ENCODE data around the gene CAMK1D.
"Not testable (repeated sequence)": the region's sequence is repeated elsewhere in the genome, so short reads cannot be mapped to it uniquely, and the experiment has no call there.

CAMK1D gene

GRCh38 chr10:12849319-12850181, 500.2 kb downstream of the CAMK1D start:
- H3K4me1 ChIP-seq (ENCODE audit: low read depth, poor library complexity, severe bottlenecking), result no peaks in the 10 kb centered on the region
- H3K4me2 ChIP-seq, result no peak overlapping the region
- no peak for TF ChIP-seq CTCF (conservative IDR thresholded peaks at IDR 0.05; ENCODE audit: low read depth, low read length)
- H4K20me1 ChIP-seq (ENCODE audit: insufficient read depth), result no peaks in the 10 kb centered on the region
- H3K9ac ChIP-seq, result no peak overlapping the region
- no peak overlapping the region for H3K27ac ChIP-seq
- H3K4me3 ChIP-seq (IDR thresholded peaks at IDR 0.05; ENCODE audit: insufficient read depth, low read depth, low read length), result no peak overlapping the region
- H3K27me3 ChIP-seq (ENCODE audit: insufficient read depth, low read depth), result no peaks in the 10 kb centered on the region
- no peaks in the 10 kb centered on the region for H3K79me2 ChIP-seq (ENCODE audit: insufficient read depth, low read depth)
- no peaks in the 10 kb centered on the region for H3K36me3 ChIP-seq (ENCODE audit: insufficient read depth)
- no peak overlapping the region for H2AFZ ChIP-seq (ENCODE audit: low read depth)

GRCh38 chr10:12852687-12853086, 503.3 kb downstream of the CAMK1D start:
- TF ChIP-seq CTCF (conservative IDR thresholded peaks at IDR 0.05; ENCODE audit: low read depth, low read length), result no peak
- Histone ChIP-seq H3K9ac (no peak overlapping the region), H3K4me2 (no peak overlapping the region), H3K79me2 (ENCODE audit: insufficient read depth, low read depth) (no peaks in the 10 kb centered on the region), H3K4me3 (IDR thresholded peaks at IDR 0.05; ENCODE audit: insufficient read depth, low read depth, low read length) (no peak overlapping the region), H3K27ac (no peak overlapping the region), H4K20me1 (ENCODE audit: insufficient read depth) (no peaks in the 10 kb centered on the region), H3K4me1 (ENCODE audit: low read depth, poor library complexity, severe bottlenecking) (no peaks in the 10 kb centered on the region), H3K27me3 (ENCODE audit: insufficient read depth, low read depth) (no peaks in the 10 kb centered on the region), H3K36me3 (ENCODE audit: insufficient read depth) (no peaks in the 10 kb centered on the region), H2AFZ (ENCODE audit: low read depth) (no peak overlapping the region)

- H3K27ac ChIP-seq, result no peak overlapping the region
- H3K27me3 ChIP-seq (ENCODE audit: insufficient read depth, low read depth), result no peaks in the 10 kb centered on the region
- no peaks in the 10 kb centered on the region for H3K36me3 ChIP-seq (ENCODE audit: insufficient read depth)
- H3K4me1 ChIP-seq (ENCODE audit: low read depth, poor library complexity, severe bottlenecking), result no peaks in the 10 kb centered on the region
- no peak overlapping the region for H3K9ac ChIP-seq
- no peak overlapping the region for H2AFZ ChIP-seq (ENCODE audit: low read depth)
- H4K20me1 ChIP-seq (ENCODE audit: insufficient read depth), result no peaks in the 10 kb centered on the region
- H3K4me3 ChIP-seq (IDR thresholded peaks at IDR 0.05; ENCODE audit: insufficient read depth, low read depth, low read length), result no peak overlapping the region
- H3K4me2 ChIP-seq, result no peak overlapping the region
- no peaks in the 10 kb centered on the region for H3K79me2 ChIP-seq (ENCODE audit: insufficient read depth, low read depth)
- no peak for TF ChIP-seq CTCF (conservative IDR thresholded peaks at IDR 0.05; ENCODE audit: low read depth, low read length)
These were observed 505.6 kb downstream of the CAMK1D start for GRCh38 chr10:12854988-12855387.

GRCh38 chr10:12862459-12862858, 513.1 kb downstream of the CAMK1D start:
- no peak for TF ChIP-seq CTCF (conservative IDR thresholded peaks at IDR 0.05; ENCODE audit: low read depth, low read length)
- H3K4me2 ChIP-seq, result no peak overlapping the region
- no peak overlapping the region for H3K27ac ChIP-seq

GRCh38 chr10:12865515-12865914, 516.2 kb downstream of the CAMK1D start:
- H3K4me1 ChIP-seq (ENCODE audit: low read depth, poor library complexity, severe bottlenecking), result peaks cover 14% of the 10 kb centered on the region
- H4K20me1 ChIP-seq (ENCODE audit: insufficient read depth); H3K79me2 ChIP-seq (ENCODE audit: insufficient read depth, low read depth); H3K36me3 ChIP-seq (ENCODE audit: insufficient read depth); H3K27ac ChIP-seq; H3K4me3 ChIP-seq (IDR thresholded peaks at IDR 0.05; ENCODE audit: insufficient read depth, low read depth, low read length); H2AFZ ChIP-seq (ENCODE audit: low read depth); H3K27me3 ChIP-seq (ENCODE audit: insufficient read depth, low read depth); H3K9ac ChIP-seq; H3K4me2 ChIP-seq: not testable (repeated sequence)

More at GRCh38 chr10:12862459-12862858, 513.1 kb downstream of the CAMK1D start:
- Histone ChIP-seq H2AFZ (ENCODE audit: low read depth) (no peak overlapping the region), H3K4me1 (ENCODE audit: low read depth, poor library complexity, severe bottlenecking) (peaks cover 2% of the 10 kb centered on the region), H3K9ac (no peak overlapping the region), H3K4me3 (IDR thresholded peaks at IDR 0.05; ENCODE audit: insufficient read depth, low read depth, low read length) (no peak overlapping the region), H4K20me1 (ENCODE audit: insufficient read depth) (no peaks in the 10 kb centered on the region), H3K79me2 (ENCODE audit: insufficient read depth, low read depth) (no peaks in the 10 kb centered on the region), H3K36me3 (ENCODE audit: insufficient read depth) (no peaks in the 10 kb centered on the region), H3K27me3 (ENCODE audit: insufficient read depth, low read depth) (no peaks in the 10 kb centered on the region)
